OCI-LY1 (cell line): Measurements from ENCODE around the gene MEGF6.

Source experiments
- H2AFZ ChIP-seq: fragments of 200-600 bp; sonication (generic), shearing (Covaris generic); 2 replicates; pipeline ENCODE4 v1.6.0; 2014; ENCODE audit warnings: antibody characterized with exemption, mild to moderate bottlenecking, low read length
- H3F3A ChIP-seq: fragments of 200-600 bp; sonication (generic), shearing (Covaris generic); 2 replicates; pipeline ENCODE4 v1.6.0; 2014; ENCODE audit warnings: mild to moderate bottlenecking, antibody characterized with exemption, low read length, moderate library complexity; ENCODE audit not compliant: insufficient read depth
- H3K27ac ChIP-seq: fragments of 200-600 bp; sonication (generic); 2 replicates; pipeline ENCODE4 v1.5.1; 2014; ENCODE audit warnings: low read length, mixed run types, mild to moderate bottlenecking, low read depth; ENCODE audit not compliant: poor library complexity, severe bottlenecking
- H3K27me3 ChIP-seq: fragments of 200-600 bp; sonication (generic); 2 replicates; pipeline ENCODE4 v1.6.0; 2014; ENCODE audit warnings: antibody characterized with exemption, mild to moderate bottlenecking, low read length, moderate library complexity; ENCODE audit not compliant: insufficient read depth
- H3K36me3 ChIP-seq: fragments of 200-600 bp; sonication (generic); 2 replicates; pipeline ENCODE4 v1.6.1; 2014; ENCODE audit warnings: mild to moderate bottlenecking, antibody characterized with exemption, low read length, moderate library complexity, mixed read lengths; ENCODE audit not compliant: insufficient read depth
- H3K4me1 ChIP-seq: fragments of 200-600 bp; sonication (generic); 2 replicates; pipeline ENCODE4 v1.5.1; 2014; ENCODE audit warnings: mild to moderate bottlenecking, low read length, moderate library complexity; ENCODE audit not compliant: insufficient read depth, severe bottlenecking
- H3K4me2 ChIP-seq: fragments of 200-600 bp; sonication (generic), shearing (Covaris generic); 2 replicates; pipeline ENCODE4 v1.6.1; 2014; ENCODE audit warnings: low read length
- H3K4me3 ChIP-seq: fragments of 200-600 bp; sonication (generic); 2 replicates; pipeline ENCODE4 v1.5.1; 2014; ENCODE audit warnings: low read length, low read depth, mild to moderate bottlenecking, mixed read lengths; ENCODE audit not compliant: poor library complexity, severe bottlenecking
- H3K79me2 ChIP-seq: fragments of 200-600 bp; shearing (Covaris generic); 2 replicates; pipeline ENCODE4 v1.6.1; 2016; ENCODE audit warnings: mixed run types, low read length, mixed read lengths; ENCODE audit not compliant: insufficient read depth
- H3K9ac ChIP-seq: fragments of 200-600 bp; sonication (generic), shearing (Covaris generic); 2 replicates; pipeline ENCODE4 v1.6.1; 2014; ENCODE audit warnings: mild to moderate bottlenecking, low read length, mixed read lengths
- H3K9me2 ChIP-seq: fragments of 200-600 bp; sonication (generic), shearing (Covaris generic); 2 replicates; pipeline ENCODE4 v1.6.1; 2014; ENCODE audit warnings: low read depth, mild to moderate bottlenecking, low read length, mixed read lengths
- H3K9me3 ChIP-seq: fragments of 200-600 bp; shearing (Covaris generic); 2 replicates; pipeline ENCODE4 v1.6.1; 2014; ENCODE audit warnings: low read length, mixed read lengths
- H4K20me1 ChIP-seq: fragments of 200-600 bp; sonication (generic), shearing (Covaris generic); 2 replicates; pipeline ENCODE4 v1.6.0; 2016; ENCODE audit warnings: mild to moderate bottlenecking, low read length; ENCODE audit not compliant: insufficient read depth
- EZH2 ChIP-seq: fragments of 200-600 bp; sonication (generic), shearing (Covaris generic); IDR thresholded peaks from 2 replicates; pipeline ENCODE4 v1.8.0; 2017; ENCODE audit warnings: borderline replicate concordance, mixed run types, mild to moderate bottlenecking, antibody characterized with exemption, low read length, moderate library complexity, mixed read lengths
- TF ChIP-seq, protein P1 (sequence below): fragments of 200-600 bp; sonication (generic), shearing (Covaris generic); IDR thresholded peaks from 2 replicates; pipeline ENCODE4 v1.5.1; 2017; ENCODE audit warnings: mild to moderate bottlenecking, antibody characterized with exemption, low read length, moderate library complexity, mixed read lengths

The MEGF6 gene

DNA sequence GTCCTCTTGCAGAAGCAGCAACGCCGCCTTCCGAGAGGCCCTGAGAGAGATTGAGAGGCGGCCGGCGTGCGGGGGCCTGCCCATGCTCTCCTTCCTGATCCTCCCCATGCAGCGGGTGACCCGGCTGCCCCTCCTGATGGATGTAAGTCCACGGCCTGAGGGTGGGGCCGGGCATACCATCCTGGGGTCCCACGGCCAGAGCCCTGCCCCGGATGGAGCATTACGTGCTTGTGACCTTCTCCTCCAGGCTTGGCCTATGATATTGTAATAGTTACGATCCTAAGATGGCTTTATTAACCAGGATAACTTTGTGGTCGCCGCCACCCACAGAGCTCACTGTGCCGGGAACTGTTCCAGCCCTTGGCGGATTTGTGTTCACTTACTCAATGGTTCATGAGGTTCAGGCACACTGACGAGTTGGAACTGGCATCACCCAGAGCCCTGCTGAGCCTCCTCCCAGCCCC, 137.9 kb downstream of the MEGF6 start:
- H4K20me1 ChIP-seq = no peaks in the 10 kb centered on the region
- H3K27ac ChIP-seq = no peak overlapping the region
- no peaks in the 10 kb centered on the region for H3K9me3 ChIP-seq
- H3K4me2 ChIP-seq = no peak overlapping the region
- no peaks in the 10 kb centered on the region for H3K9me2 ChIP-seq
- H3K4me1 ChIP-seq = no peaks in the 10 kb centered on the region
- H3K27me3 ChIP-seq = no peaks in the 10 kb centered on the region; the same call in 1 of the 2 replicates
- H3K36me3 ChIP-seq = no peaks in the 10 kb centered on the region
- H3F3A ChIP-seq = no peaks in the 10 kb centered on the region
- no peak overlapping the region for H3K9ac ChIP-seq
- TF ChIP-seq, protein P1, sequence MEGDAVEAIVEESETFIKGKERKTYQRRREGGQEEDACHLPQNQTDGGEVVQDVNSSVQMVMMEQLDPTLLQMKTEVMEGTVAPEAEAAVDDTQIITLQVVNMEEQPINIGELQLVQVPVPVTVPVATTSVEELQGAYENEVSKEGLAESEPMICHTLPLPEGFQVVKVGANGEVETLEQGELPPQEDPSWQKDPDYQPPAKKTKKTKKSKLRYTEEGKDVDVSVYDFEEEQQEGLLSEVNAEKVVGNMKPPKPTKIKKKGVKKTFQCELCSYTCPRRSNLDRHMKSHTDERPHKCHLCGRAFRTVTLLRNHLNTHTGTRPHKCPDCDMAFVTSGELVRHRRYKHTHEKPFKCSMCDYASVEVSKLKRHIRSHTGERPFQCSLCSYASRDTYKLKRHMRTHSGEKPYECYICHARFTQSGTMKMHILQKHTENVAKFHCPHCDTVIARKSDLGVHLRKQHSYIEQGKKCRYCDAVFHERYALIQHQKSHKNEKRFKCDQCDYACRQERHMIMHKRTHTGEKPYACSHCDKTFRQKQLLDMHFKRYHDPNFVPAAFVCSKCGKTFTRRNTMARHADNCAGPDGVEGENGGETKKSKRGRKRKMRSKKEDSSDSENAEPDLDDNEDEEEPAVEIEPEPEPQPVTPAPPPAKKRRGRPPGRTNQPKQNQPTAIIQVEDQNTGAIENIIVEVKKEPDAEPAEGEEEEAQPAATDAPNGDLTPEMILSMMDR = no peak
- TF ChIP-seq EZH2 = no peak
- H3K4me3 ChIP-seq = no peak overlapping the region
- no peaks in the 10 kb centered on the region for H3K79me2 ChIP-seq
- no peak overlapping the region for H2AFZ ChIP-seq

DNA sequence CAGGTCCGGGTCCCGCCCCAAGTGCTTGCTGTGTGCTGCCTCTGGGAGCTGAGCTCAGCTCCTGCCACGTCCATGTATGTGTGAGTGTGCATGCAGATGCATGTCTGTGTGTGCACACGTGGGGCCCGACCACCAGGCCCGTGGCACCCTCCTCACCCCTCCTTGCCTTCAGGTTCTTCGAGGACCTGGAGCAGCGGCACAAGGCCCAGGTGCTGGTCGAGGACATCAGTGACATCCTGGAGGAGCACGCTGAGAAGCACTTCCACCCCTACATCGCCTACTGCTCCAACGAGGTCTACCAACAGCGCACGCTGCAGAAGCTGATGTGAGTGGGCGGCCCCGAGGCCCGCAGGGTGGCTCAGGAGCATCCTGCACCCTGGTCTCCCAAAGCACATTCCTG, 138.4 kb downstream of the MEGF6 start:
- no peak overlapping the region for H2AFZ ChIP-seq
- H3K9me3 ChIP-seq = no peaks in the 10 kb centered on the region
- no peaks in the 10 kb centered on the region for H3K79me2 ChIP-seq
- H3F3A ChIP-seq = no peaks in the 10 kb centered on the region
- H3K4me1 ChIP-seq = no peaks in the 10 kb centered on the region
- H3K27me3 ChIP-seq = no peaks in the 10 kb centered on the region; the same call in 1 of the 2 replicates
- no peaks in the 10 kb centered on the region for H3K9me2 ChIP-seq
- no peak overlapping the region for H3K9ac ChIP-seq
- H3K27ac ChIP-seq = no peak overlapping the region
- H3K4me2 ChIP-seq = no peak overlapping the region
- no peak overlapping the region for H3K4me3 ChIP-seq
- H4K20me1 ChIP-seq = no peaks in the 10 kb centered on the region
- H3K36me3 ChIP-seq = no peaks in the 10 kb centered on the region
- TF ChIP-seq EZH2 = no peak
- TF ChIP-seq, protein P1 = no peak

DNA sequence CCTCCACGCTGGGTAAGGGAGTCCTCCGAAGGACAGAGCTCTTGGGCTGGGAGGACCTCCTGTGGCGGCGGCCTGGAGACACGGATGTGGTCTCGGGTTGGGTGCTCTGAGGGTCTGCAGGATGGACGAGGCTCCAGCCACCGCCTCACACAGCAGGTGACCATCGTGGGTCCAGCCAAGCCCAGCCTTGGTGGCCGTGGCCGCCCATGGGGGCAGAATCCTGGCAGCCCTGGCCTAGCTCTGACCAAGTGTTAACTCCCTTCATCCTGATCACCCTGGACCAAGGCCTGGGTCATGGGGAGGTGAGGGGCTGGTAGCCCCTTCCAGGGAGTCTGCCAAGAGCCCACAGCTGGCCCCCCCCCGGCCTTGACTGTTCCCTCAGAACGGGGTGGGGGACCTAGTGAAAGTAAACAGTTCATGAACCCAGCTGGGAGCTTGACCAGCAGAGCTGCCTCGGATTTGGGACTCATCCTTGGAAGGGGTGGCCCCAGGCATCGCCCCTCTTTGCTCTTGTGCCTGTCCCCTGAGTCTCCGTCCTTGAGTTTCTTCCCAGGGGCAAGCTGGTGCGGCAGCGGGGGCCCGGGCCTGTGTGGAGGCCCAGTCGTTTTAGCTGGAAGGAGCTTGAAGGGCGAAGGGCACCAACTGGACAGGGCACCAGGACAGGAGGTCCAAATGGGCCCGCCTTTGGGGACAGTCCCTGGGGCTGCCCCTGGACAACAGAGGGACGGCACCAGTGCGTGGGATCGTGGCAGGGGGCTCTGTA, 139.0 kb downstream of the MEGF6 start:
- H3K4me2 ChIP-seq = no peak overlapping the region

More for the DNA sequence above, 139.0 kb downstream of the MEGF6 start:
- no peaks in the 10 kb centered on the region; the same call in 1 of the 2 replicates for H3K27me3 ChIP-seq
- H3K9me2 ChIP-seq = no peaks in the 10 kb centered on the region
- H3F3A ChIP-seq = no peaks in the 10 kb centered on the region
- no peaks in the 10 kb centered on the region for H3K36me3 ChIP-seq
- no peaks in the 10 kb centered on the region for H4K20me1 ChIP-seq
- no peaks in the 10 kb centered on the region for H3K79me2 ChIP-seq
- H3K4me1 ChIP-seq = no peaks in the 10 kb centered on the region
- no peak overlapping the region for H3K27ac ChIP-seq
- no peaks in the 10 kb centered on the region for H3K9me3 ChIP-seq
- H2AFZ ChIP-seq = no peak overlapping the region
- TF ChIP-seq EZH2 = no peak
- TF ChIP-seq, protein P1 = no peak
- H3K9ac ChIP-seq = no peak overlapping the region
- no peak overlapping the region for H3K4me3 ChIP-seq
